Activated CD8-positive, alpha-beta memory T cell treated with anti-CD3 and anti-CD28 coated beads for 4 hours (primary cell): ENCODE data around the gene STX2.
"Not testable (repeated sequence)": the region's sequence is repeated elsewhere in the genome, so short reads cannot be mapped to it uniquely, and the experiment has no call there.

ENCODE experiments used
- DNase-seq, 2 donors: peaks; one replicate each; pipeline ENCODE4 v3.0.0-alpha.2; 2020; ENCODE audit warnings: low read depth in 2 of 2

Gene STX2

GRCh38 chr12:130838951-130839769 is at the start of gene STX2:
TSS of gene STX2 (minus strand) at chr12:130839250. CDS start at chr12:130839099, 151 bp downstream.
- peak; percentile 76 to 82 for DNase-seq

- not testable (repeated sequence) for DNase-seq
Measured at GRCh38 chr12:130887190-130887589, 48.1 kb upstream of the STX2 start.

GRCh38 chr12:130881548-130881947 is 42.5 kb upstream of the STX2 start:
- DNase-seq = no peak

GRCh38 chr12:130881046-130881445 is 42.0 kb upstream of the STX2 start:
- DNase-seq = no peak

GRCh38 chr12:130880411-130880885 is 41.4 kb upstream of the STX2 start:
- no peak for DNase-seq

- no peak for DNase-seq
Measured at GRCh38 chr12:130879781-130880389, 40.8 kb upstream of the STX2 start.

GRCh38 chr12:130879212-130879686 is 40.2 kb upstream of the STX2 start:
- no peak for DNase-seq

GRCh38 chr12:130878193-130879185 is 39.4 kb upstream of the STX2 start:
- DNase-seq = no peak

GRCh38 chr12:130877333-130877732 is 38.3 kb upstream of the STX2 start:
- no peak for DNase-seq

GRCh38 chr12:130876758-130877157 is 37.7 kb upstream of the STX2 start:
- DNase-seq = no peak

GRCh38 chr12:130876297-130876696 is 37.2 kb upstream of the STX2 start:
- DNase-seq = no peak

GRCh38 chr12:130875708-130876107 is 36.7 kb upstream of the STX2 start:
- DNase-seq = not testable (repeated sequence)

- no peak for DNase-seq
Measured at GRCh38 chr12:130875193-130875592, 36.1 kb upstream of the STX2 start.

- DNase-seq = no peak
Measured at GRCh38 chr12:130874696-130875095, 35.6 kb upstream of the STX2 start.

- DNase-seq = no peak
Measured at GRCh38 chr12:130873825-130874224, 34.8 kb upstream of the STX2 start.

- no peak for DNase-seq
Measured at GRCh38 chr12:130873106-130873795, 34.2 kb upstream of the STX2 start.

- DNase-seq = peak; percentile 8 to 21
Measured at GRCh38 chr12:130872179-130873096, 33.4 kb upstream of the STX2 start.

GRCh38 chr12:130871286-130872178 is 32.5 kb upstream of the STX2 start, which contains the start of gene RAN:
TSS of gene RAN (plus strand) at chr12:130872066. CDS start at chr12:130872594, 528 bp downstream.
- DNase-seq = peak; percentile 86
